GM21381 (cell line): Measurements from ENCODE around the gene CHRM2.

Experiments used
- ATAC-seq: cut with Tn5 transposase; IDR thresholded peaks from one replicate; pipeline ENCODE4 v1.9.1; 2021; ENCODE audit warnings: mild to moderate bottlenecking, moderate library complexity; ENCODE audit not compliant: unreplicated experiment

The CHRM2 gene

GRCh38 chr7:136956232-136956631, 87.8 kb downstream of the CHRM2 start:
- ATAC-seq, result no peak

GRCh38 chr7:136956671-136957070, 88.2 kb downstream of the CHRM2 start:
- no peak for ATAC-seq

- no peak for ATAC-seq
Measured at GRCh38 chr7:136957391-136957790, 88.9 kb downstream of the CHRM2 start.

GRCh38 chr7:136958016-136958415, 89.6 kb downstream of the CHRM2 start:
- ATAC-seq, result no peak

- no peak for ATAC-seq
Measured at GRCh38 chr7:136964347-136964746, 95.9 kb downstream of the CHRM2 start.

- no peak for ATAC-seq
Measured at GRCh38 chr7:136966825-136967224, 98.4 kb downstream of the CHRM2 start.

- no peak for ATAC-seq
Measured at GRCh38 chr7:136969761-136970160, 101.3 kb downstream of the CHRM2 start.

GRCh38 chr7:136971776-136972175, 103.3 kb downstream of the CHRM2 start:
- ATAC-seq, result no peak

- no peak for ATAC-seq
Measured at GRCh38 chr7:136976504-136977251, 108.2 kb downstream of the CHRM2 start.

- ATAC-seq, result no peak
Measured at GRCh38 chr7:136993377-136993776, 124.9 kb downstream of the CHRM2 start.

GRCh38 chr7:136997735-136998134, 129.3 kb downstream of the CHRM2 start:
- no peak for ATAC-seq

GRCh38 chr7:136998495-136998894, 130.0 kb downstream of the CHRM2 start:
- ATAC-seq, result no peak

GRCh38 chr7:137000621-137001020, 132.2 kb downstream of the CHRM2 start:
- ATAC-seq, result no peak

GRCh38 chr7:137001041-137001440, 132.6 kb downstream of the CHRM2 start:
- ATAC-seq, result no peak

GRCh38 chr7:137001478-137001877, 133.0 kb downstream of the CHRM2 start:
- no peak for ATAC-seq

GRCh38 chr7:137003086-137003485, 134.6 kb downstream of the CHRM2 start:
- ATAC-seq, result no peak

GRCh38 chr7:137003566-137003965, 135.1 kb downstream of the CHRM2 start:
- no peak for ATAC-seq

GRCh38 chr7:137005873-137006272, 137.4 kb downstream of the CHRM2 start:
- no peak for ATAC-seq

GRCh38 chr7:137006293-137006692, 137.8 kb downstream of the CHRM2 start:
- no peak for ATAC-seq

GRCh38 chr7:137007001-137007694, 138.7 kb downstream of the CHRM2 start:
- ATAC-seq, result no peak

GRCh38 chr7:137009404-137009803, 141.0 kb downstream of the CHRM2 start:
- ATAC-seq, result no peak

GRCh38 chr7:137015015-137015414, 146.6 kb downstream of the CHRM2 start:
- no peak for ATAC-seq
